ENCODE results near the gene CCL4.

Gene CCL4

GRCh38 chr17:36148559-36149295 lies 45.1 kb downstream of the CCL4 start:
- DNase-seq = peak; percentile 59

DNA sequence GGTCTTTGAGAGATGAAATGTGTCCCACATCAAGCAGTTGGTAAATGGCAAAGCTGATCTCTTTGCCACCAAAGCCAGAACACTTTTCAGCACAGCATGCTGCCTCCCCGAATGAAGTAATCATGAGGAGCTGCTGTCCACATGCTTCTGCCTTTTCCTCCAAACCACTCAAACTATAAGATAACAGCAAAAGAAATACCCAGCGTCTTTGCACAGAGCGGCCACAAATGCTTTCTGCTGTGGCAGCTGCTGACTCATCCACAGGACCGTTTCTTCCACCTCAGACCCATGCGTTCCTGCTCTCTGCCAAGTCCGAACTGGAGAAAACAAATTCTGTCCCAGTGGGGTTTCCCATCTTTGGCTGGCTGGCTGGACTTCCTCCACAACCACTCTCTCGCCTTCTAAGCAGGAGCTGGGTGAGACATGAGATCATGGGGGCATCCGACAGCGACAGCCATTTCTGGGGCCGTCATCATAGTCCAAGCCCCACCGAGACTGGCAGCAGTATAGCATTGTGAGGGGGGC lies 45.7 kb downstream of the CCL4 start:
- no peak for DNase-seq

DNA sequence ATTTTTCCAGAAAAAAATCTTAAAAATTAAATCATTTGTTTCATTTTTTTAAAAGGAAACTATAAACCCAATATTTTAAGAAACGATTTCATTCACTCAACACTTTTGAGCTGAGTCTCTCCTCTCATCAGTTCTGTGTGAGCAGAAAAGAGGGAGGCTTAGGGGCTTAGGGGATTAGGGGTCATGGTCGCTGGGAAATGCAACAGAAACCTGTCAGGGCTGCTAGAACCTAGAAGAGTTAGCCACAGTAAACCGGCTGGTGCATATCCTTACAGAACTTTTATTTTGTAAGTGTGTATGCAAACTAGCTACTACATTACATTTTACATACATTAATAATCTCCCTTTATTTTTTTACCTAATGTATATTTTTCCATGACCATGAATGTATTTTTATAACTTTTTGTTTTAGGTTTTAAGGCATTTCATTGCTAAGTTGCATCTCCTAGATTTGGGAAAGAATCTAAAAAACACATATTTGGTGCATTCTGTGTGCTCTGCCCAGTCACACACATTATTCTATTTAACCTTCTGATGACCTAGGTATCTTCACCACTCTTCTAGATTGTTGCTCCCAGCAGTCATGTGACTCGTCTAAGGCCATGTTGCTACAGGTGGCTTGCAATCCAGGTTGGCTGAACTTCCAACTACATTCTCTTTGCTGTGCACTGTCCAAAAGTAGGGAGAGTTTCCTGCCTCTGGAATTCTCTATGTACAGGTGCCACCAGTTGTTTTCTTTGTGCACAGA lies 48.4 kb downstream of the CCL4 start:
- DNase-seq = no peak

GRCh38 chr17:36152639-36153120 lies 49.1 kb downstream of the CCL4 start:
- DNase-seq = no peak

- DNase-seq = no peak
Observed at GRCh38 chr17:36153895-36154610, 50.4 kb downstream of the CCL4 start.
